Breast epithelium (tissue), 4 donors: Measurements from ENCODE around the gene MOGAT1. TPM values are rescaled to one million over a fixed set of nuclear protein-coding genes. Genes with fewer than 3 reads are reported as not detected.

ENCODE experiments used
- DNase-seq, 2 donors: peaks; one replicate each; pipeline ENCODE4 v3.0.0-alpha.2; 2019; ENCODE audit warnings: low spot score in 2 of 2
- H3K27ac ChIP-seq, 2 donors: fragments of 200-600 bp; sonication (generic) in 1 of 2; one replicate each; pipeline ENCODE4 v1.5.1; 2016 to 2019; ENCODE audit warnings: mild to moderate bottlenecking in 1 of 2
- H3K27me3 ChIP-seq, 2 donors: fragments of 200-600 bp; sonication (generic) in 1 of 2; one replicate each; pipeline versions ENCODE4 v1.5.1 to v1.6.0; 2017 to 2019; ENCODE audit warnings: control low read depth in 1 of 2, mild to moderate bottlenecking in 1 of 2
- H3K36me3 ChIP-seq: fragments of 200-600 bp; one replicate; pipeline ENCODE4 v1.5.1; 2019
- H3K4me1 ChIP-seq, 2 donors: fragments of 200-600 bp; sonication (generic); one replicate each; pipeline ENCODE4 v1.5.1; 2016 to 2019; ENCODE audit warnings: control low read depth in 1 of 2
- H3K4me3 ChIP-seq, 3 donors: fragments of 200-600 bp; sonication (generic); 1 replicate in 2 of 3; 2 replicates in 1 of 3; pipeline ENCODE4 v1.5.1; 2016 to 2019; ENCODE audit warnings: mild to moderate bottlenecking in 3 of 3, moderate library complexity in 2 of 3
- H3K9me3 ChIP-seq, 2 donors: fragments of 200-600 bp; sonication (generic) in 1 of 2; one replicate each; pipeline ENCODE4 v1.5.1; 2016 to 2019; ENCODE audit warnings: control low read depth in 1 of 2
- POLR2A ChIP-seq: fragments of 450-650 bp; IDR thresholded peaks from one replicate; pipeline ENCODE4 v1.6.1; 2016; ENCODE audit warnings: antibody characterized with exemption, mild to moderate bottlenecking, moderate library complexity
- POLR2AphosphoS5 ChIP-seq, 3 donors: sonication (generic); formaldehyde crosslinking; IDR thresholded peaks; one replicate each; pipeline ENCODE4 v1.6.1; 2017; ENCODE audit warnings: antibody characterized with exemption in 3 of 3
- intact Hi-C: fragments of 100-400 bp; cut with DNase I; formaldehyde crosslinking; loops from one replicate; pipeline ENCODE4 v1.15.1; 2023; ENCODE audit warnings: low total_unique reads
- total RNA-seq, 3 donors: library from RNA; depleted of rRNA; stranded (reverse); fragments of >200 nt; gene quantifications; one replicate each; pipeline ENCODE4 v1.1.0, GENCODE V29; 2016
- TF ChIP-seq, protein P1 (sequence below), 3 donors: fragments of 450-650 bp; IDR thresholded peaks; one replicate each; pipeline ENCODE4 v1.5.1; 2016 to 2017; ENCODE audit warnings: antibody characterized with exemption in 3 of 3, mild to moderate bottlenecking in 3 of 3, moderate library complexity in 3 of 3

MOGAT1 gene
- total RNA-seq, 3 donors from 2014 or later, result 0.98 TPM; not detected in 2

DNA sequence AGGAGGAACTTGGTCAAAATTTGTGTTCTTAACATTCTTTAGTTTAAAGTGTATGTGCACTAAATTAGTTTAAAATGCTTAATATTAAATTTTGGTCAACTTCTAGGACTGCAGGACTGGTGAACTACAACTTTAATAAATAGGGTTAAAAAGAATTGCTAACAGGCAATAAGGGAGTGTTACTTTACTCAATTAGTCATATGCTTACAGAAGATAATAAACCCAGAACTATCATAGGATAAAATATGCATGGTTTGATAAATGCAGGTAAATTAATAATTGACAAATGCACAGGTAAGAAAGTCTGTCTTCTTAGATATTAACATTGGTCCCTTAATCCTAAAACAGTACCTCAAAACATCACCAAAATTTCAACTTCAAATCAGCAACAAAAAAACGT lies 36.2 kb upstream of the MOGAT1 start:
- Histone ChIP-seq H3K27me3 (no peaks in the 10 kb centered on the region), H3K4me3 (no peak overlapping the region), H3K36me3 (peaks cover 7% of the 10 kb centered on the region), H3K4me1 (no peaks in the 10 kb centered on the region), H3K27ac (no peak overlapping the region), H3K9me3 (no peaks in the 10 kb centered on the region)
- TF ChIP-seq, protein P1, sequence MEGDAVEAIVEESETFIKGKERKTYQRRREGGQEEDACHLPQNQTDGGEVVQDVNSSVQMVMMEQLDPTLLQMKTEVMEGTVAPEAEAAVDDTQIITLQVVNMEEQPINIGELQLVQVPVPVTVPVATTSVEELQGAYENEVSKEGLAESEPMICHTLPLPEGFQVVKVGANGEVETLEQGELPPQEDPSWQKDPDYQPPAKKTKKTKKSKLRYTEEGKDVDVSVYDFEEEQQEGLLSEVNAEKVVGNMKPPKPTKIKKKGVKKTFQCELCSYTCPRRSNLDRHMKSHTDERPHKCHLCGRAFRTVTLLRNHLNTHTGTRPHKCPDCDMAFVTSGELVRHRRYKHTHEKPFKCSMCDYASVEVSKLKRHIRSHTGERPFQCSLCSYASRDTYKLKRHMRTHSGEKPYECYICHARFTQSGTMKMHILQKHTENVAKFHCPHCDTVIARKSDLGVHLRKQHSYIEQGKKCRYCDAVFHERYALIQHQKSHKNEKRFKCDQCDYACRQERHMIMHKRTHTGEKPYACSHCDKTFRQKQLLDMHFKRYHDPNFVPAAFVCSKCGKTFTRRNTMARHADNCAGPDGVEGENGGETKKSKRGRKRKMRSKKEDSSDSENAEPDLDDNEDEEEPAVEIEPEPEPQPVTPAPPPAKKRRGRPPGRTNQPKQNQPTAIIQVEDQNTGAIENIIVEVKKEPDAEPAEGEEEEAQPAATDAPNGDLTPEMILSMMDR (IDR thresholded peaks at IDR 0.05), result no peak
- TF ChIP-seq POLR2AphosphoS5 (IDR thresholded peaks at IDR 0.05) (no peak), POLR2A (no peak)
- intact Hi-C loops, result no loop called here
- no peak for DNase-seq

DNA sequence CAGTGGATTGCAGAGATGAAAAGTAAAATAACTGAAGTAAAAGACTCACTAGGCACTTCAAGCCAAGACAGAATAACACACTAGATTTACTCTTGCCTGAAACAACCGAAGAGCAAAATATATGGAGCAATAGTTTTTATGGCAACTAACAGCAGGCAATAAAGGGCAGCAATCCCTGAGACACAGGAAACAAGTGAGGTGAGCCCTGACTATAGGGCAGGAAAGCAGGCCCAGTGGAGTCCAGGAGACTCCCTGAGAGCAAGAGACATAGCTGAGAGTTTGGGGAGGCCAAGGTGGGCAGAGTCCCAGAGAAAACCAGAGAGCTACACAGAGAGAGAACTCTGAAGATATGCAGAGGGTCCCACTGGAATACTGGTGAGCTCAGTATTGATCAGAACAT lies 34.4 kb upstream of the MOGAT1 start:
- Histone ChIP-seq H3K36me3 (peaks cover 7% of the 10 kb centered on the region), H3K4me3 (no peak overlapping the region), H3K27ac (no peak overlapping the region), H3K4me1 (no peaks in the 10 kb centered on the region), H3K9me3 (no peaks in the 10 kb centered on the region), H3K27me3 (no peaks in the 10 kb centered on the region)
- no peak for TF ChIP-seq POLR2A
- TF ChIP-seq POLR2AphosphoS5 (IDR thresholded peaks at IDR 0.05), result no peak
- TF ChIP-seq, protein P1 (IDR thresholded peaks at IDR 0.05), result no peak
- intact Hi-C loops, result no loop called here
- DNase-seq, result no peak

DNA sequence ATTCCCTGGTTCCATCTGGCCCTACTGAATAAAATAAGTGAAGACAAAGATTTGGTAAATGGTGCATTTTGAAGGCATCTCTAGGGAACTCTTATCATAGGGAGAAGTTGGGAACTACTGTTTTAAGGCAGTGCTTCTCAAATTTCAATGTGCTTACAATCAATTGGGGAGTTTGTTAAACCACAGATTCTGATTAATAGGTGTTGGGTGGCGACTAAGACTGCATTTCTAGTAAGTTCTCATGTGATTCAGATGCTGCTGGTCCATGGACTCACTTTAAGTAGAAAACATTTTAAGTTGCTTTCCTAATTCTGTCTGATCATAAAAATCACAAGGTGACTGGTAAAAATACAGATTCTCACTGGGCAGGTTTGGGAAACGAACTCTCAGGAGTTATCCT lies 30.1 kb upstream of the MOGAT1 start:
- no peak for DNase-seq
- Histone ChIP-seq H3K4me3 (no peak overlapping the region), H3K36me3 (peaks cover 3% of the 10 kb centered on the region), H3K4me1 (no peaks in the 10 kb centered on the region), H3K9me3 (no peaks in the 10 kb centered on the region), H3K27ac (no peak overlapping the region), H3K27me3 (no peaks in the 10 kb centered on the region)
- intact Hi-C loops, result no loop called here
- TF ChIP-seq POLR2A, result no peak
- TF ChIP-seq, protein P1 (IDR thresholded peaks at IDR 0.05), result no peak
- TF ChIP-seq POLR2AphosphoS5 (IDR thresholded peaks at IDR 0.05), result no peak

DNA sequence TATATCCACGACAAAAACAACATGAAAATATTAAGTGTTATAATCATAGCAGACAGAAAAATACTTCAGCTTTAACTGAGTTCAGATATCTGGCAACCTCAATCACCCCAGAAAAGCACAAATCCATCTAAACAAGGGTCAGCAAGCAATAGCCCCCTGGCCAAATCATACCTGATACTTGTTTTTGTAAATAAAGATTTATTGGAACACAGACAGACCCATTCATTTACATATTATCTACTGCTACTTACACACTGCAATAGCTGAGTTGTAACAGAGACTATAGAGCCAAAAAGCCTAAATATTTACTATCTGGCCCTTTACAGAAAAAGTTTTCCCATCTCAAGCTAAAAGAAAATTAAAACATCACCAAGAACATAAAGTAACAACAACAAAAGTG lies 28.3 kb upstream of the MOGAT1 start:
- H3K27me3 ChIP-seq, result no peaks in the 10 kb centered on the region
- H3K4me1 ChIP-seq, result no peaks in the 10 kb centered on the region
- no peak for DNase-seq
- H3K36me3 ChIP-seq, result peaks cover 3% of the 10 kb centered on the region
- TF ChIP-seq, protein P1 (IDR thresholded peaks at IDR 0.05), result no peak
- TF ChIP-seq POLR2A (no peak), POLR2AphosphoS5 (IDR thresholded peaks at IDR 0.05) (no peak)
- no peaks in the 10 kb centered on the region for H3K9me3 ChIP-seq
- H3K27ac ChIP-seq, result no peak overlapping the region
- H3K4me3 ChIP-seq, result no peak overlapping the region
- intact Hi-C loops, result no loop called here

DNA sequence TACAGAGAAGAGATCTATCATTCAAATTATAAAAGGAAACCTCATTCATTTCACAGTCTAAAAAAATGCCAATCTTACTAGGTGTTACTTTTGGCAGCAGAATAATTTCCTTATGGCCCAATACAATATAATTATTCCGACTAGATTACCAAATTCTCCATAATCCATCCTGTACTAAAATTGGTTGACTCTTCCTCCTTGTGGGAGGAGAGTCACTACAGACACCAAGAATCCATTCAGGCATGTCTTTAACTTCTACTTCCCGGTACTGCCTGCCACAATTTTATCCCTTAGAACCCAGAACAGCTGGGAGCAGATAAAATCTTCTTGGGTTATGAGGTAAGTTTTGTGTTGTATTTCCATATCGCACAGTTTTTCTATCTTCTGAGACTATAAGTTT lies 25.4 kb upstream of the MOGAT1 start:
- Histone ChIP-seq H3K27ac (no peak overlapping the region), H3K4me1 (no peaks in the 10 kb centered on the region), H3K36me3 (peaks cover 3% of the 10 kb centered on the region), H3K9me3 (no peaks in the 10 kb centered on the region), H3K4me3 (no peak overlapping the region), H3K27me3 (no peaks in the 10 kb centered on the region)
- no peak for DNase-seq
- TF ChIP-seq POLR2A (no peak), POLR2AphosphoS5 (IDR thresholded peaks at IDR 0.05) (no peak)
- TF ChIP-seq, protein P1 (IDR thresholded peaks at IDR 0.05), result no peak
- intact Hi-C loops, result no loop called here
